GM12878 (cell line): ENCODE results near the gene SNU13. TPM values are rescaled to one million over a fixed set of nuclear protein-coding genes. Genes with fewer than 3 reads are reported as not detected.
A peak's percentile ranks its signal among the peaks of the same experiment; 100 is the strongest.

Experiments
- ATAC-seq: fragments of 200-7000 bp; cut with Tn5 transposase; 3 replicates; pipeline ENCODE4 v1.9.1; 2020; ENCODE audit warnings: mild to moderate bottlenecking, moderate library complexity
- BruUV-seq: library from RNA; stranded (reverse); fragments of 400-500 nt; replicated peaks from 2 replicates; lab custom pipeline; 2021; lab: Mats Ljungman, UMichigan
- CTCF ChIA-PET: fragments of 300-600 bp; sonication (Branson Sonifier 250); formaldehyde crosslinking; extraction: SDS; loops from one replicate; lab custom pipeline; 2021; ENCODE audit warnings: inconsistent platforms; lab: Yijun Ruan, JAX
- POLR2A ChIA-PET: fragments of 350-600 bp; formaldehyde crosslinking; extraction: SDS; loops from one replicate; lab custom pipeline; 2021; ENCODE audit warnings: inconsistent platforms; lab: Charles Lee
- RAD21 ChIA-PET: fragments of 300-600 bp; sonication (Branson Sonifier 250); formaldehyde crosslinking; loops from one replicate; lab custom pipeline; 2023; ENCODE audit warnings: antibody characterized with exemption; ENCODE audit not compliant: unreplicated experiment; lab: Charles Lee
- SMC1A ChIA-PET: fragments of 300-600 bp; sonication (Branson Sonifier 250); formaldehyde crosslinking; loops from one replicate; lab custom pipeline; 2023; ENCODE audit not compliant: unreplicated experiment, uncharacterized antibody; lab: Charles Lee
- DNase-seq: peaks from one replicate; pipeline ENCODE4 v3.0.0-alpha.2; 2011; ENCODE audit warnings: low read depth, low spot score
- FAIRE-seq: peaks from 3 replicates; lab custom pipeline; 2011; peaks lifted over from hg19 to GRCh38; lab: Jason Lieb, UNC
- H2AFZ ChIP-seq: 2 replicates; pipeline ENCODE4 v1.6.0; 2011; ENCODE audit warnings: low read depth, low read length, control low read depth; ENCODE audit not compliant: control insufficient read depth
- H3K27ac ChIP-seq: 2 replicates; pipeline ENCODE4 v1.5.1; 2011; ENCODE audit warnings: control low read depth; ENCODE audit not compliant: control insufficient read depth, insufficient read depth
- H3K27me3 ChIP-seq, 2 experiments: replicated peaks in 1 of 2; 2 replicates each; pipeline versions ENCODE4 v1.6.0 to v1.6.1; 2011; ENCODE audit warnings: low read length in 1 of 2; ENCODE audit not compliant: control insufficient read depth in 2 of 2, insufficient read depth in 2 of 2
- H3K36me3 ChIP-seq, 2 experiments: 2 replicates each; pipeline ENCODE4 v1.5.1; 2011; ENCODE audit warnings: low read length in 1 of 2; ENCODE audit not compliant: control insufficient read depth in 2 of 2, insufficient read depth in 2 of 2
- H3K4me1 ChIP-seq: 2 replicates; pipeline ENCODE4 v1.6.1; 2011; ENCODE audit warnings: mild to moderate bottlenecking, low read length, moderate library complexity, mixed read lengths; ENCODE audit not compliant: control insufficient read depth, insufficient read depth
- H3K4me2 ChIP-seq: 2 replicates; pipeline ENCODE4 v1.6.0; 2011; ENCODE audit warnings: control low read depth; ENCODE audit not compliant: control insufficient read depth, insufficient read depth
- H3K4me3 ChIP-seq: fragments of 200-600 bp; sonication (generic); 2 replicates; pipeline ENCODE4 v1.5.1; 2016
- H3K79me2 ChIP-seq: 2 replicates; pipeline ENCODE4 v1.6.0; 2011; ENCODE audit warnings: low read length; ENCODE audit not compliant: control insufficient read depth, insufficient read depth
- H3K9ac ChIP-seq: 2 replicates; pipeline ENCODE4 v1.8.0; 2011; ENCODE audit warnings: low read length, control low read depth, mixed read lengths; ENCODE audit not compliant: control insufficient read depth, insufficient read depth
- H3K9me3 ChIP-seq: replicated peaks from 3 replicates; pipeline ENCODE4 v1.5.1; 2011; ENCODE audit warnings: mild to moderate bottlenecking, low read length; ENCODE audit not compliant: control insufficient read depth, insufficient read depth
- H4K20me1 ChIP-seq: 2 replicates; pipeline ENCODE4 v1.6.0; 2011; ENCODE audit not compliant: control insufficient read depth, insufficient read depth
- BCL11A ChIP-seq: IDR thresholded peaks from 2 replicates; pipeline ENCODE4 v1.6.1; 2011; ENCODE audit warnings: low read depth, low read length
- CBFB ChIP-seq: IDR thresholded peaks from 2 replicates; pipeline ENCODE4 v1.6.1; 2016; ENCODE audit warnings: antibody characterized with exemption, low read depth
- E2F4 ChIP-seq: IDR thresholded peaks from 2 replicates; pipeline ENCODE4 v1.6.1; 2012; ENCODE audit warnings: low read depth, low read length, improper control_type of control experiment
- ELK1 ChIP-seq: IDR thresholded peaks from 2 replicates; pipeline ENCODE4 v1.6.1; 2012; ENCODE audit warnings: low read depth, low read length, improper control_type of control experiment
- EZH2 ChIP-seq: IDR thresholded peaks from 2 replicates; pipeline ENCODE4 v1.6.1; 2012; ENCODE audit warnings: low read depth, mild to moderate bottlenecking, control low read depth, inconsistent platforms, low read length, borderline replicate concordance; ENCODE audit not compliant: control insufficient read depth
- JUND ChIP-seq: IDR thresholded peaks from 2 replicates; pipeline ENCODE4 v1.6.1; 2012; ENCODE audit warnings: low read depth, mild to moderate bottlenecking, low read length, improper control_type of control experiment, moderate library complexity
- USF1 ChIP-seq: IDR thresholded peaks from 2 replicates; pipeline ENCODE4 v1.6.1; 2011; ENCODE audit warnings: borderline replicate concordance, low read depth, mild to moderate bottlenecking, moderate library complexity, mixed read lengths, low read length; ENCODE audit not compliant: insufficient read depth; ENCODE audit errors: extremely low read length
- ZNF217 ChIP-seq: fragments of 450-650 bp; IDR thresholded peaks from 2 replicates; pipeline ENCODE4 v1.6.1; 2017; ENCODE audit warnings: antibody characterized with exemption, mild to moderate bottlenecking
- ZNF274 ChIP-seq: IDR thresholded peaks from one replicate; pipeline ENCODE4 v1.8.0; 2011; ENCODE audit not compliant: insufficient read length, insufficient read depth
- WGBS: methylation state at CpG from one replicate; pipeline ENCODE4 v1.1.6; 2016; ENCODE audit warnings: low lambda C conversion rate; ENCODE audit not compliant: insufficient replicate concordance, insufficient coverage; ENCODE audit errors: missing lambda C conversion rate; 5-methylcytosine and 5-hydroxymethylcytosine counted together
- in situ Hi-C: fragments of 300-500 bp; cut with MboI; formaldehyde crosslinking; loops from 9 replicates; pipeline ENCODE4 v1.14.3; 2018; ENCODE audit warnings: mixed read lengths
- intact Hi-C: fragments of 100-400 bp; cut with micrococcal nuclease; formaldehyde crosslinking; loops from one replicate; pipeline ENCODE4 v1.14.2; 2022; ENCODE audit not compliant: unreplicated experiment
- polyA plus RNA-seq, 11 experiments: library from polyadenylated mRNA; depleted of rRNA in 4 of 11; unstranded in 6 of 11; stranded (reverse) in 5 of 11; fragments of >200 nt; fragmentation: Nextera tagmentation in 4 of 11; fragmentation: Illumina TruSeq in 1 of 11; extraction: Ambion mirVana in 4 of 11; extraction: Trizol in 1 of 11; gene quantifications; 1 replicate in 1 of 11; 2 replicates in 10 of 11; pipeline versions ENCODE4 v1.2.1 to v1.2.3, GENCODE V29; 2011 to 2016; ENCODE audit warnings: inconsistent platforms in 2 of 11, missing spikeins in 2 of 11, low read depth in 1 of 11
- total RNA-seq, 4 experiments: library from RNA; depleted of rRNA in 3 of 4; stranded (reverse); fragments of >200 nt in 3 of 4; fragmentation: Illumina TruSeq in 1 of 4; extraction: Trizol in 1 of 4; gene quantifications; 2 replicates each; pipeline versions ENCODE4 v1.2.1 to v1.2.3, GENCODE V29; 2013 to 2021

SNU13 gene
- total and polyA plus RNA-seq, 10 of the 15 experiments (the other 5 are each of a cell fraction or from before 2014, with no cell fraction given), result 157 to 870 (median 256) TPM

GRCh38 chr22:41659941-41660340, 28.7 kb downstream of the SNU13 start (continued):
- no peak for TF ChIP-seq ELK1
- TF ChIP-seq BCL11A, result no peak
- TF ChIP-seq, all 136 proteins: peak for 0

- SMC1A ChIA-PET, result no interaction called here
- Histone ChIP-seq H3K9me3 (no peaks in the 10 kb centered on the region), H2AFZ (no peak overlapping the region), H3K4me1 (no peaks in the 10 kb centered on the region), H3K27me3 (no peaks in the 10 kb centered on the region), H3K79me2 (no peaks in the 10 kb centered on the region), H3K36me3 (peaks cover 26 to 35% of the 10 kb centered on the region in 2 experiments), H3K4me2 (no peak overlapping the region), H4K20me1 (no peaks in the 10 kb centered on the region), H3K4me3 (no peak overlapping the region), H3K9ac (no peak overlapping the region), H3K27ac (no peak overlapping the region)
- no TSS peak for BruUV-seq
- ATAC-seq (no peak), DNase-seq (no peak), FAIRE-seq (peak; percentile 99)
- intact Hi-C loops, result no loop called here
- CTCF ChIA-PET, result no interaction called here
- RAD21 ChIA-PET, result no interaction called here
- in situ Hi-C loops, result no loop called here
- no peak for TF ChIP-seq ZNF274
- TF ChIP-seq E2F4, result no peak
- TF ChIP-seq EZH2, result no peak
- TF ChIP-seq ZNF217, result no peak
- TF ChIP-seq USF1, result no peak
- TF ChIP-seq JUND, result no peak
- TF ChIP-seq CBFB, result no peak
- 98% methylated on average over 17 of the region's 17 CpGs for WGBS
- POLR2A ChIA-PET, result interaction anchor here (0.6 kb wide), 1 partner anchor 281 kb away, joined by 7 read pairs; no protein-coding TSS in a partner anchor
These were observed 29.8 kb downstream of the SNU13 start for GRCh38 chr22:41658869-41659268.
